ENCODE measurements around the gene SART3.

The SART3 gene

DNA sequence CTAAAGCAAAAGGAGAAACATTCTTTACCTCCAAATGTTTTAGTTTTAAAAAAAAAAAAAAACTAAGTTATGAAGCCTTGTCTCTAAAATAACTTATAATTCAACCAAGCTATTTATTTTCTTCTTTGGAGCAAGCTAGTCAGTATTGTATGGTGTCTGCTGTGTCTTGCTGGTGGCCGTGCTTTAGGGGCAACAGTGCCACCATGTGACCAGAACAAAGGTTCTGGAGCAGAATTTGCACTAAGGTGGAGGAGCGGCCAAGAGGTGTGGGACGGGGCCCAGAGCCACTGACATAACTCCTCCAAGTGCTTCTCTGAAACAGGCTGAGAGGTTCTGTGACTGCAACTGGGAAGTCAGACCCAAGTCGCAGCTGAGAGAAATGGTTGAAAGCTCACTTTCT, 41.4 kb downstream of the SART3 start:
- Histone ChIP-seq H3K9me3 (ENCODE audit: control insufficient read depth, low read length) (no peaks in the 10 kb centered on the region), H3K4me1 (ENCODE audit: control insufficient read depth, insufficient read depth, low read length) (peaks cover 7% of the 10 kb centered on the region), H3K27me3 (ENCODE audit: control insufficient read depth, insufficient read depth, low read length, poor library complexity, severe bottlenecking) (no peaks in the 10 kb centered on the region), H3K4me3 (ENCODE audit: insufficient read depth, low read depth, low read length) (no peak overlapping the region), H3K36me3 (ENCODE audit: control insufficient read depth, insufficient read depth, low read length) (peaks cover 57% of the 10 kb centered on the region), H3K27ac (ENCODE audit: insufficient read depth, low read depth, low read length, poor library complexity, severe bottlenecking) (no peak overlapping the region)
- 84% methylated on average over 4 of the region's 4 CpGs for WGBS, 2 experiments

DNA sequence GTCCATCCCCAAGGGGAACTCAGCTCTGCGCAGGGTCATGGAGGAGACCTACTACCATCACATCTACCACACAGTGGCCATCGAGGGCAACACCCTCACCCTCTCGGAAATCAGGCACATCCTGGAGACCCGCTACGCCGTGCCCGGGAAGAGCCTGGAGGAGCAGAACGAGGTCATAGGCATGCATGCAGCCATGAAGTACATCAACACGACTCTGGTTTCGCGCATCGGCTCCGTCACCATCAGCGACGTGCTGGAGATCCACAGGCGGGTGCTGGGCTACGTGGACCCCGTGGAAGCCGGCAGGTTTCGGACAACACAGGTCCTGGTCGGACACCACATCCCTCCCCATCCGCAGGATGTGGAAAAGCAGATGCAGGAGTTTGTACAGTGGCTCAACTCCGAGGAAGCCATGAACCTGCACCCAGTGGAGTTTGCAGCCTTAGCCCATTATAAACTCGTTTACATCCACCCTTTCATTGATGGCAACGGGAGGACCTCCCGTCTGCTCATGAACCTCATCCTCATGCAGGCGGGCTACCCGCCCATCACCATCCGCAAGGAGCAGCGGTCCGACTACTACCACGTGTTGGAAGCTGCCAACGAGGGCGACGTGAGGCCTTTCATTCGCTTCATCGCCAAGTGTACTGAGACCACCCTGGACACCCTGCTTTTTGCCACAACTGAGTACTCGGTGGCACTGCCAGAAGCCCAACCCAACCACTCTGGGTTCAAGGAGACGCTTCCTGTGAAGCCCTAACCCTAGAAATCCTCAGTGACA, 42.1 kb downstream of the SART3 start:
- Histone ChIP-seq H3K27ac (ENCODE audit: insufficient read depth, low read depth, low read length, poor library complexity, severe bottlenecking) (no peak overlapping the region), H3K27me3 (ENCODE audit: control insufficient read depth, insufficient read depth, low read length, poor library complexity, severe bottlenecking) (no peaks in the 10 kb centered on the region), H3K9me3 (ENCODE audit: control insufficient read depth, low read length) (no peaks in the 10 kb centered on the region), H3K4me3 (ENCODE audit: insufficient read depth, low read depth, low read length) (no peak overlapping the region), H3K36me3 (ENCODE audit: control insufficient read depth, insufficient read depth, low read length) (peaks cover 50% of the 10 kb centered on the region), H3K4me1 (ENCODE audit: control insufficient read depth, insufficient read depth, low read length) (peaks cover 7% of the 10 kb centered on the region)
- 95 to 96% methylated on average over 39 of the region's 39 CpGs for WGBS, 2 experiments

DNA sequence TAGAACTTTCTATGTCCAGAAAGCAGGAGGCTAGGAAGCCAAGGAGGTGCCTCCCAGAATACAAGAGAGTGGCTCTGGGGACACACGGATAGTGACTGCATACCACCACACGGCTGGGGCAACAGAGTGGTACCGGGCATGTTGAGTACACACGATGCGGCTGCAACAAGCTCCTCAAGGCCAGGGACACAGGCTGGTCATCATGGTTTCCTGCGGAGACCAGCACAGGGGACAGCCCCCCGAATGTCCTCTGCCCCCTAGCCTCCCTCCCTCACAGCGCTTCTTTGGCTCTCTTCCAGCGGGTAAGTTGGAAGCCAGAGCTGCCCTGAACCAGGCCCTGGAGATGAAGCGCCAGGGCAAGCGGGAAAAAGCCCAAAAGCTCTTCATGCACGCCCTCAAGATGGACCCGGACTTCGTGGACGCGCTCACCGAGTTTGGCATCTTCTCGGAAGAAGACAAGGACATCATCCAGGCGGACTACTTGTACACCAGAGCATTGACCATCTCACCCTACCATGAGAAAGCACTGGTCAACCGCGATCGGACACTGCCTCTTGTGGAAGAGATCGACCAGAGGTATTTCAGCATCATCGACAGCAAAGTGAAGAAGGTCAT, 42.8 kb downstream of the SART3 start:
- Histone ChIP-seq H3K4me1 (ENCODE audit: control insufficient read depth, insufficient read depth, low read length) (peaks cover 7% of the 10 kb centered on the region), H3K36me3 (ENCODE audit: control insufficient read depth, insufficient read depth, low read length) (peaks cover 43% of the 10 kb centered on the region), H3K4me3 (ENCODE audit: insufficient read depth, low read depth, low read length) (no peak overlapping the region), H3K27ac (ENCODE audit: insufficient read depth, low read depth, low read length, poor library complexity, severe bottlenecking) (no peak overlapping the region), H3K9me3 (ENCODE audit: control insufficient read depth, low read length) (no peaks in the 10 kb centered on the region), H3K27me3 (ENCODE audit: control insufficient read depth, insufficient read depth, low read length, poor library complexity, severe bottlenecking) (no peaks in the 10 kb centered on the region)
- 94 to 95% methylated on average over 24 of the region's 24 CpGs for WGBS, 2 experiments

DNA sequence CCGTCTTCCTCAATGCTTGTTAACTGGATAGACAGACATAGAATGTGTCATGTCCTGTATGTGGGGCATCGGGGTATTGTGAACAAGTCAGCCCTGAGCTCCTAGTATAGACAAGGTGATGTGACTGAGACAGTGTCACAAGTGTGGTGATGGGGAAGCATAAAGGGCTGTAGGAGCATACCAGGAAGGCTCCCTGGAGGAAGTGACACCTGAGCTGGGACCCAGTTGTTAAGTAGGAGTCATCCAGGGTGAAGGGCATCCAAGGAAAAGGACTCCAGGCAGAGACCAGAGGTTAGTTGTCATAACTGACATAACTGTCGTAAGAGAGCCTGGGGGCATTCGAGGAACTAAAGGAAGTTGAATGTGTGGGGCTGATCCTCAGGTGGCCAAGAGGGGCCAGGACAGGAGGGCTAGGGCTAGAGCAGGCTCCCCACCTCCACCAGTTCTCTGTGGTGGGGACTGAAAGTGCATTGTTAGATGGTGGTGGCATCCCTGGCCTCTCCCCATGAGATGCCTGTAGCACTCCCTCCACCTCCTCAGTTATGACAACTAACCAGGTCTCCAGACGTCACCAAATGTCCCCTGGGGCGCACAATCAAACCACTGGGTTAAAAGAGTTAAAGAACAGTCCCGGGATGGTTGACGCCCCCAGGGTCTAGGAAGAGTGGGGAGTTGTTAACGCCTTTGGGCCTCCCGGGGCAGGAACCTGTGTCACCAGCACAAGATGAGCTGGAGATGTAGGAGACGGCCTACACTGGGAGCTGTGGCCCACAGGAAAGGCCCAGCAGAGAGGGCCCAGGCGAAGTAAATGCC, 43.5 kb downstream of the SART3 start:
- H3K4me1 ChIP-seq (ENCODE audit: control insufficient read depth, insufficient read depth, low read length): peaks cover 7% of the 10 kb centered on the region
- WGBS, 2 experiments: 94 to 95% methylated on average over 12 of the region's 12 CpGs
- H3K27ac ChIP-seq (ENCODE audit: insufficient read depth, low read depth, low read length, poor library complexity, severe bottlenecking): no peak overlapping the region
- H3K4me3 ChIP-seq (ENCODE audit: insufficient read depth, low read depth, low read length): no peak overlapping the region
- H3K36me3 ChIP-seq (ENCODE audit: control insufficient read depth, insufficient read depth, low read length): peaks cover 36% of the 10 kb centered on the region
- no peaks in the 10 kb centered on the region for H3K27me3 ChIP-seq (ENCODE audit: control insufficient read depth, insufficient read depth, low read length, poor library complexity, severe bottlenecking)
- H3K9me3 ChIP-seq (ENCODE audit: control insufficient read depth, low read length): no peaks in the 10 kb centered on the region

DNA sequence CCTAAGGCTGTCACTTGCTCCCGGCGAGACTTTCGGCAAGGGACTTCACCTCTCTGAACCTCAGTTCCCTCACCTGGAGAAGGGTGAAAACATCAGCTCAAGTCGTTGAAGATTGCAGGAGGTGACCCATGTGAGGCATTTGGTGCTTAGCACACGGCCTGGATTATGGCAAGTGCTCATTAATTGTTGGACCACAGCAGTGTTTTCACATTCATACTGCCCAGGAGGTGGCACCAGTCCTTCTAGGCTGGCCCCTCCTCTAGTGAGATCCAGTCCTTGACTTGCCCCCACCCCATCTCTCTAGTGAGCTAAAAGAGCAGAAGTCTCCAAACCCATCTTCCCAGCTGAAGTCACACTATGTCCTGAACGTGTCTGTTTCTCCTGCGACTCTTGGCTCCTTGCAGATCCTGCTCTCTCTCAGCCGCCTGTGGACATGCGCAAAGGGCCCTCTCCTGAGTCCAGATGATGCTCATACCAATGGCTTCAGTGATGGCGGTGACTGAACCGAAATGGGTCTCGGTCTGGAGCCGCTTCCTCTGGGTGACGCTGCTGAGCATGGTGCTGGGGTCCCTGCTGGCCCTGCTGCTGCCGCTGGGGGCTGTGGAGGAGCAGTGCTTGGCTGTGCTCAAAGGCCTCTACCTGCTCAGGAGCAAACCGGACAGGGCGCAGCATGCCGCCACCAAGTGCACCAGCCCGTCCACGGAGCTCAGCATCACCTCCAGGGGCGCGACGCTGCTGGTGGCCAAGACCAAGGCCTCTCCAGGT, 44.3 kb downstream of the SART3 start:
- Histone ChIP-seq H3K4me1 (ENCODE audit: control insufficient read depth, insufficient read depth, low read length) (peaks cover 7% of the 10 kb centered on the region), H3K4me3 (ENCODE audit: insufficient read depth, low read depth, low read length) (no peak overlapping the region), H3K36me3 (ENCODE audit: control insufficient read depth, insufficient read depth, low read length) (peaks cover 35% of the 10 kb centered on the region), H3K27ac (ENCODE audit: insufficient read depth, low read depth, low read length, poor library complexity, severe bottlenecking) (no peak overlapping the region), H3K9me3 (ENCODE audit: control insufficient read depth, low read length) (no peaks in the 10 kb centered on the region), H3K27me3 (ENCODE audit: control insufficient read depth, insufficient read depth, low read length, poor library complexity, severe bottlenecking) (no peaks in the 10 kb centered on the region)
- whole genome bisulfite sequencing, 2 experiments: 93 to 94% methylated on average over 23 of the region's 23 CpGs

DNA sequence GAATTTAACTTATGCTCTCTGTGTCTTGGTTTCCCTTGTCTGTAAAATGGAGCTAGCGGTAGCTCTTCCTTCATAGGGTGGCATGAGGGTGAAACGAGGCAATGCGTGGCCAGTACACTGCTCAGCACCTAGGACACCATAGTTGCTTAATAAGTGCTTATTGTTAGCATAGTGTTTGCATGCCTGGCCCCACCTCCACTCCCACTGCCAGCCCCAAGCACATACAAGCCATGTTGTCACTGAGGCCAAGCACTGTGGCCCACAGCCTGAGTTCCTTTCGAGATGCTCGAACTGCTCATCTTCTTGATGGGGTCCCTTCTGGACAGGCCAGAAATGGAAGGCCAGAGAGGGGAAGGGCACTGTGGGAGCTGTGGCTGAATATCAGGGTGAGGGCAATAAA, 45.1 kb downstream of the SART3 start:
- Histone ChIP-seq H3K27me3 (ENCODE audit: control insufficient read depth, insufficient read depth, low read length, poor library complexity, severe bottlenecking) (no peaks in the 10 kb centered on the region), H3K27ac (ENCODE audit: insufficient read depth, low read depth, low read length, poor library complexity, severe bottlenecking) (no peak overlapping the region), H3K4me3 (ENCODE audit: insufficient read depth, low read depth, low read length) (peak overlapping the region; percentile 67), H3K9me3 (ENCODE audit: control insufficient read depth, low read length) (no peaks in the 10 kb centered on the region), H3K36me3 (ENCODE audit: control insufficient read depth, insufficient read depth, low read length) (peaks cover 32% of the 10 kb centered on the region), H3K4me1 (ENCODE audit: control insufficient read depth, insufficient read depth, low read length) (peaks cover 7% of the 10 kb centered on the region)
- WGBS, 2 experiments: 84% methylated on average over 5 of the region's 5 CpGs

DNA sequence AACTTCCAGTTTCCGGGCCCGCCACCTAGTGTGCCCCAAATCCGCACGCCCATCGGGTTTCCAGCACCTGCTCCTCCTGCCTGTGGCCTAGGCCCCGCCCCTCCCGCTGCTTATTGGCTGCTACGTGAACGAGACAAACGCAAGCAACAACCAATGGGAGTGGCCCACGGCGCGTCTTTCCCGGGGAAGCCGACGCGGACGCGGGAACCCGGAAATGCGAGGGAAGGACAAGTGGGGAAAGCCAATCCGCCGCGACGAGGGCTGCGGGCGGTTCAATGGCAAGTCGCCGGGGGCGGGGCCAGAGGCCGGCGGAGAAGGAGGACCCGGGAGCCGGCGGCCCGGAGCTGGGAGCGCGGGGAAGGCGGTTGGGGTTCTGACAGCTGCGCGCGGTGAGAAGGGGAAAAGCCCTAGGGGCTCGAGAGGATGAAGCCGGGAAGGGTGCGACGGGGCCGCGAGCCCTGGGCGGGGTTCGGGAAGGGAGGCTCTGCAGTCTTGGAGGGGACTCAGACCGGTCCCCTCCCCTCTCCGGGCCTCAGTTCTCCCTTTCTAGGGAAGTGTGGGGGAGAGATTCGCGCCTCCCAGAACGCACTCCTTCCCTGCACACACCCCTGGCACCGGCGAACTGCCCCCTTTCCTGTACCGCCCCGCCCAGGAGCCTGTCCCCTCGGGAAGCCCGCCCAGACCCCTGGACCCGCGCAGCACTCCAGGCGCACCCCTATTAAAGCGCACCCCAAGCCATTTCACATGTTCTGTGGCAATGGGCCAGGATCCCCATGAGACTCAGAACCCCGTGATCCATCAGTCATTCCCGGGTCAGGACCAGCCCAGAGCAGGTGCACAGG, 45.8 kb downstream of the SART3 start, which contains the start of gene FICD:
TSS of gene FICD (plus strand) at position 305 of the 842 bp plus-strand sequence. CDS start 1,696 bp downstream, outside the sequence.
- peak within 1 kb of the TSS; percentile 67 for H3K4me3 ChIP-seq (ENCODE audit: insufficient read depth, low read depth, low read length)
- no peaks in the 10 kb centered on the region for H3K9me3 ChIP-seq (ENCODE audit: control insufficient read depth, low read length)
- no peak within 1 kb of the TSS for H3K27ac ChIP-seq (ENCODE audit: insufficient read depth, low read depth, low read length, poor library complexity, severe bottlenecking)
- peaks cover 7% of the 10 kb centered on the region for H3K4me1 ChIP-seq (ENCODE audit: control insufficient read depth, insufficient read depth, low read length)
- 1% methylated on average over 67 of the region's 67 CpGs for WGBS, 2 experiments
- no peaks in the 10 kb centered on the region for H3K27me3 ChIP-seq (ENCODE audit: control insufficient read depth, insufficient read depth, low read length, poor library complexity, severe bottlenecking)
- peaks cover 25% of the 10 kb centered on the region for H3K36me3 ChIP-seq (ENCODE audit: control insufficient read depth, insufficient read depth, low read length)

DNA sequence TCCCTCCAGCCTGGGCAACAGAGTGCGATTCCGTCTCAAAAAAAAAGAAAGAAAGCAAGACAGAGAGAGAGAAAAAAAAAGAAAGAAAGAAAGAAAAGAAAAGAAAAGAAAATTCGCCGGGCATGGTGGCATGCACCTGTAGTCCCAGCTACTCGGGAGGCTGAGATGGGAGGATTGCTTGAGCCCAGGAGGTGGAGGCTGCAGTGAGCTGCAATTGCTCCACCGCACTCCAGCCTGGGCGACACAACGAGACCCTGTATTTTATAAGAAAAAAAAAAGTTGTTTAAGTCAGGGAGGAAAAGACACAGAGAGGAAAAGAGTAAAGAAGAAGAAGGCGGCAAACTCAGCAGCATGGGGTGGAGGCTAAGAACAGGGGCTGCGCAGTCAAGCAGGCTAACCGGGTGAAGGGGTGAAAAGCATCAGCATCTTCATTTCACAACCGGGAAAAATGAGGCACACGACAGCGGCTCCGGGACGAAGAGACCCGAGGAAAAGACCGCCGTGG, 46.5 kb downstream of the SART3 start:
- Histone ChIP-seq H3K9me3 (ENCODE audit: control insufficient read depth, low read length) (no peaks in the 10 kb centered on the region), H3K4me1 (ENCODE audit: control insufficient read depth, insufficient read depth, low read length) (peaks cover 7% of the 10 kb centered on the region), H3K4me3 (ENCODE audit: insufficient read depth, low read depth, low read length) (peak overlapping the region; percentile 67), H3K27me3 (ENCODE audit: control insufficient read depth, insufficient read depth, low read length, poor library complexity, severe bottlenecking) (no peaks in the 10 kb centered on the region), H3K27ac (ENCODE audit: insufficient read depth, low read depth, low read length, poor library complexity, severe bottlenecking) (no peak overlapping the region), H3K36me3 (ENCODE audit: control insufficient read depth, insufficient read depth, low read length) (peaks cover 19% of the 10 kb centered on the region)
- WGBS, 2 experiments: 42 to 44% methylated on average over 19 of the region's 19 CpGs

All from ectodermal cell (in vitro differentiated cells).